H1 (cell line): ENCODE data around the gene IVL. TPM values are rescaled to one million over a fixed set of nuclear protein-coding genes. Genes with fewer than 3 reads are reported as not detected.

Experiments
- CTCF ChIA-PET: fragments of 300-600 bp; sonication (Branson Sonifier 250); formaldehyde crosslinking; loops from one replicate; lab custom pipeline; 2021; ENCODE audit not compliant: partially characterized antibody; lab: Charles Lee
- POLR2A ChIA-PET: fragments of 300-600 bp; sonication (Branson Sonifier 250); formaldehyde crosslinking; loops from one replicate; lab custom pipeline; 2021; ENCODE audit warnings: inconsistent platforms; ENCODE audit not compliant: partially characterized antibody; lab: Charles Lee
- DNase-seq, 2 experiments: peaks; one replicate each; pipeline versions ENCODE4 v3.0.0 to v3.0.0-alpha.2; 2010 to 2022; ENCODE audit warnings: low spot score in 2 of 2, low read depth in 1 of 2, mixed read lengths in 1 of 2
- FAIRE-seq: peaks from 2 replicates; lab custom pipeline; 2011; peaks lifted over from hg19 to GRCh38; lab: Jason Lieb, UNC
- H2AFZ ChIP-seq: 2 replicates; pipeline ENCODE4 v1.8.1; 2012; ENCODE audit warnings: low read length, inconsistent platforms
- H2AK5ac ChIP-seq: 2 replicates; pipeline ENCODE4 v1.6.1; 2013; ENCODE audit warnings: low read depth, low read length
- H2BK120ac ChIP-seq: replicated peaks from 2 replicates; pipeline ENCODE3; 2013; ENCODE audit warnings: low read depth, low read length, inconsistent platforms
- H2BK12ac ChIP-seq: 2 replicates; pipeline ENCODE4 v1.6.1; 2013; ENCODE audit warnings: low read depth, low read length
- H2BK15ac ChIP-seq: 2 replicates; pipeline ENCODE4 v1.6.1; 2013; ENCODE audit warnings: low read length
- H2BK20ac ChIP-seq: 2 replicates; pipeline ENCODE4 v1.6.1; 2013; ENCODE audit warnings: low read length
- H2BK5ac ChIP-seq: 2 replicates; pipeline ENCODE4 v1.6.1; 2013; ENCODE audit warnings: low read depth, low read length
- H3K14ac ChIP-seq: 2 replicates; pipeline ENCODE4 v1.6.1; 2013; ENCODE audit warnings: inconsistent platforms; ENCODE audit not compliant: insufficient read length
- H3K18ac ChIP-seq: 2 replicates; pipeline ENCODE4 v1.6.1; 2013; ENCODE audit warnings: low read length; ENCODE audit errors: extremely low read depth
- H3K23ac ChIP-seq: 2 replicates; pipeline ENCODE4 v1.6.1; 2013; ENCODE audit warnings: inconsistent platforms; ENCODE audit not compliant: insufficient read length
- H3K23me2 ChIP-seq: 2 replicates; pipeline ENCODE4 v1.6.1; 2013; ENCODE audit warnings: low read depth, low read length
- H3K27ac ChIP-seq: 2 replicates; pipeline ENCODE4 v1.6.1; 2011; ENCODE audit warnings: low read depth, low read length, inconsistent platforms
- H3K27me3 ChIP-seq, 4 experiments: replicated peaks in 1 of 4; 1 replicate in 1 of 4; 2 replicates in 3 of 4; pipeline versions ENCODE4 v1.6.1 to v1.8.1; 2011 to 2013; ENCODE audit warnings: low read length in 3 of 4, mild to moderate bottlenecking in 3 of 4, inconsistent platforms in 2 of 4, mixed read lengths in 2 of 4, moderate library complexity in 1 of 4; ENCODE audit not compliant: control insufficient read depth in 3 of 4, insufficient read depth in 3 of 4; ENCODE audit errors: extremely low read depth in 1 of 4
- H3K36me3 ChIP-seq, 4 experiments: 2 replicates each; pipeline versions ENCODE4 v1.6.1 to v1.8.1; 2011 to 2013; ENCODE audit warnings: mild to moderate bottlenecking in 4 of 4, low read length in 3 of 4, moderate library complexity in 2 of 4, control low read depth in 1 of 4, inconsistent platforms in 1 of 4; ENCODE audit not compliant: insufficient read depth in 4 of 4, control insufficient read depth in 2 of 4
- H3K4ac ChIP-seq: replicated peaks from 2 replicates; pipeline ENCODE3; 2013; ENCODE audit warnings: low read length, low read depth, mixed read lengths, inconsistent platforms; ENCODE audit not compliant: insufficient read length
- H3K4me1 ChIP-seq, 4 experiments: replicated peaks in 1 of 4; 1 replicate in 1 of 4; 2 replicates in 3 of 4; pipeline versions ENCODE4 v1.6.1 to v1.8.1; 2011 to 2013; ENCODE audit warnings: low read length in 3 of 4, inconsistent platforms in 2 of 4, mixed read lengths in 1 of 4; ENCODE audit not compliant: insufficient read depth in 4 of 4, control insufficient read depth in 3 of 4
- H3K4me2 ChIP-seq, 2 experiments: 2 replicates each; pipeline versions ENCODE4 v1.6.1 to v1.8.1; 2011 to 2013; ENCODE audit warnings: low read depth in 2 of 2, low read length in 2 of 2, control low read depth in 1 of 2, inconsistent platforms in 1 of 2, mild to moderate bottlenecking in 1 of 2; ENCODE audit not compliant: insufficient read depth in 1 of 2
- H3K4me3 ChIP-seq, 4 experiments: fragments of 200-600, 300-600 bp in 1 of 4; sonication (generic), shearing (Covaris generic), sonication (Bioruptor Twin) in 1 of 4; 2 replicates each; pipeline versions ENCODE4 v1.5.1 to v1.8.1; 2011 to 2016; ENCODE audit warnings: low read length in 4 of 4, low read depth in 3 of 4, control low read depth in 2 of 4, inconsistent platforms in 2 of 4, mild to moderate bottlenecking in 2 of 4, mixed read lengths in 1 of 4, moderate library complexity in 1 of 4; ENCODE audit not compliant: insufficient read depth in 2 of 4; ENCODE audit errors: extremely low read depth in 1 of 4
- H3K56ac ChIP-seq: replicated peaks from 2 replicates; pipeline ENCODE3; 2013; ENCODE audit warnings: low read depth, mild to moderate bottlenecking, mixed read lengths, low read length, inconsistent platforms; ENCODE audit not compliant: insufficient read length
- H3K79me1 ChIP-seq: 2 replicates; pipeline ENCODE4 v1.6.1; 2013; ENCODE audit warnings: low read depth, low read length, control low read depth
- H3K79me2 ChIP-seq, 2 experiments: 2 replicates each; pipeline versions ENCODE4 v1.6.1 to v1.8.1; 2012 to 2013; ENCODE audit warnings: low read length in 2 of 2, mild to moderate bottlenecking in 2 of 2, inconsistent platforms in 1 of 2; ENCODE audit not compliant: insufficient read depth in 2 of 2, control insufficient read depth in 1 of 2
- H3K9ac ChIP-seq, 4 experiments: replicated peaks in 1 of 4; 1 replicate in 1 of 4; 2 replicates in 3 of 4; pipeline versions ENCODE4 v1.6.1 to v1.8.1; 2011 to 2013; ENCODE audit warnings: low read depth in 3 of 4, low read length in 3 of 4, control low read depth in 2 of 4, mild to moderate bottlenecking in 2 of 4, moderate library complexity in 2 of 4, inconsistent platforms in 1 of 4; ENCODE audit errors: extremely low read depth in 1 of 4
- H3K9me3 ChIP-seq, 2 experiments: 2 replicates each; pipeline versions ENCODE4 v1.6.1 to v1.8.1; 2012 to 2013; ENCODE audit warnings: mild to moderate bottlenecking in 2 of 2, moderate library complexity in 2 of 2, control low read depth in 1 of 2, inconsistent platforms in 1 of 2, low read depth in 1 of 2, low read length in 1 of 2, mixed read lengths in 1 of 2; ENCODE audit not compliant: insufficient read depth in 2 of 2
- H4K20me1 ChIP-seq, 2 experiments: replicated peaks in 1 of 2; 2 replicates each; pipeline versions ENCODE3 to v1.8.1; 2011 to 2013; ENCODE audit warnings: inconsistent platforms in 2 of 2, low read length in 2 of 2, mild to moderate bottlenecking in 1 of 2; ENCODE audit not compliant: insufficient read depth in 2 of 2, control insufficient read depth in 1 of 2
- H4K5ac ChIP-seq: 2 replicates; pipeline ENCODE4 v1.6.1; 2013; ENCODE audit warnings: low read length, low read depth, mixed read lengths, inconsistent platforms; ENCODE audit not compliant: insufficient read length
- H4K8ac ChIP-seq: 2 replicates; pipeline ENCODE4 v1.8.0; 2013; ENCODE audit warnings: mild to moderate bottlenecking, moderate library complexity, low read length, inconsistent platforms; ENCODE audit not compliant: insufficient read depth; ENCODE audit errors: extremely low read depth
- H4K91ac ChIP-seq: replicated peaks from 2 replicates; pipeline ENCODE3; 2013; ENCODE audit warnings: low read length, mixed read lengths, inconsistent platforms; ENCODE audit not compliant: insufficient read length
- BRCA1 ChIP-seq: IDR thresholded peaks from 2 replicates; pipeline ENCODE4 v1.6.1; 2012; ENCODE audit warnings: low read depth, low read length, improper control_type of control experiment
- CBX5 ChIP-seq: fragments of 300-800, 300-1000 bp; sonication (generic); IDR thresholded peaks from 2 replicates; pipeline ENCODE4 v1.7.1; 2016; ENCODE audit warnings: antibody characterized with exemption, low read length, low read depth
- CTBP2 ChIP-seq: IDR thresholded peaks from 2 replicates; pipeline ENCODE4 v1.7.0; 2011; ENCODE audit warnings: borderline replicate concordance, mild to moderate bottlenecking, moderate library complexity, mixed read lengths, low read length; ENCODE audit not compliant: insufficient read depth, insufficient read length
- E2F6 ChIP-seq: IDR thresholded peaks from 2 replicates; pipeline ENCODE4 v1.6.1; 2012; ENCODE audit warnings: inconsistent platforms
- FOSL1 ChIP-seq: IDR thresholded peaks from 2 replicates; pipeline ENCODE4 v1.6.1; 2011; ENCODE audit warnings: mild to moderate bottlenecking, low read depth, low read length, moderate library complexity; ENCODE audit not compliant: insufficient read depth
- GABPA ChIP-seq: IDR thresholded peaks from 2 replicates; pipeline ENCODE4 v1.6.1; 2011; ENCODE audit warnings: mild to moderate bottlenecking, low read length, moderate library complexity, borderline replicate concordance; ENCODE audit not compliant: insufficient read depth
- JUN ChIP-seq: IDR thresholded peaks from 2 replicates; pipeline ENCODE4 v1.6.1; 2011; ENCODE audit warnings: low read depth, mild to moderate bottlenecking, improper control_type of control experiment, low read length
- NRF1 ChIP-seq: IDR thresholded peaks from 2 replicates; pipeline ENCODE4 v1.6.1; 2011; ENCODE audit warnings: mild to moderate bottlenecking, low read depth, low read length, improper control_type of control experiment
- RNF2 ChIP-seq: fragments of 200-900, 300-1000 bp; sonication (generic); IDR thresholded peaks from 2 replicates; pipeline ENCODE4 v1.7.1; 2016; ENCODE audit warnings: borderline replicate concordance, low read depth, mild to moderate bottlenecking, antibody characterized with exemption, low read length; ENCODE audit not compliant: poor library complexity, severe bottlenecking; ENCODE audit errors: missing control alignments
- SIN3A ChIP-seq, 2 experiments: IDR thresholded peaks in 1 of 2; conservative IDR thresholded peaks in 1 of 2; 2 replicates each; pipeline ENCODE4 v1.6.1; 2011 to 2012; ENCODE audit warnings: low read length in 2 of 2, improper control_type of control experiment in 1 of 2, low read depth in 1 of 2, mild to moderate bottlenecking in 1 of 2
- TAF7 ChIP-seq: optimal IDR thresholded peaks from 2 replicates; pipeline ENCODE3; 2011; ENCODE audit warnings: low read depth, mild to moderate bottlenecking, inconsistent platforms, low read length, moderate library complexity, borderline replicate concordance
- WGBS, 2 experiments: shearing (Covaris generic) in 1 of 2; methylation state at CpG; one replicate each; pipeline versions ENCODE4 v1.1.6 to v1.1.7; 2013 to 2015; ENCODE audit warnings: low lambda C conversion rate in 2 of 2, mixed read lengths in 2 of 2, inconsistent platforms in 1 of 2, low coverage in 1 of 2, missing lambda C conversion rate in 1 of 2; ENCODE audit not compliant: insufficient replicate concordance in 2 of 2, insufficient coverage in 1 of 2, insufficient read length in 1 of 2; ENCODE audit errors: extremely low coverage in 1 of 2, missing lambda C conversion rate in 1 of 2; 5-methylcytosine and 5-hydroxymethylcytosine counted together
- polyA plus RNA-seq, 7 experiments: library from polyadenylated mRNA; depleted of rRNA in 3 of 7; stranded (reverse) in 5 of 7; unstranded in 2 of 7; fragments of >200 nt in 5 of 7; fragments of 200-250 nt in 2 of 7; gene quantifications; 1 replicate in 5 of 7; 2 replicates in 1 of 7; 4 replicates in 1 of 7; pipeline versions ENCODE4 v1.2.1 to v1.2.3, GENCODE V29; 2011 to 2013; ENCODE audit warnings: missing spikeins in 2 of 7, mixed read lengths in 2 of 7
- total RNA-seq: library from RNA; stranded (reverse); fragmentation: NEBNext Ultra II Directional; extraction: Animal tissue kit (Norgen Biotek cat#: 25700); gene quantifications from 2 replicates; pipeline ENCODE4 v1.2.1, GENCODE V29; 2021
- TF ChIP-seq, protein P1 (sequence below): IDR thresholded peaks from 2 replicates; pipeline ENCODE4 v1.6.1; 2011; ENCODE audit warnings: low read depth, mild to moderate bottlenecking, low read length; ENCODE audit not compliant: insufficient read depth

IVL gene
- total and polyA plus RNA-seq, 2 of the 8 experiments (the other 6 are each of a cell fraction or from before 2014, with no cell fraction given), result not detected

GRCh38 chr1:152912900-152913299, 4.6 kb downstream of the IVL start:
- ChIA-PET POLR2A (no interaction called here), CTCF (interaction anchor here (0.6 kb wide), 1 partner anchor 24 kb away, joined by 3 read pairs; no protein-coding TSS in a partner anchor)
- Histone ChIP-seq H2BK15ac (no peak overlapping the region), H4K20me1 (no peaks in the 10 kb centered on the region), H3K9ac (no peak overlapping the region), H2AK5ac (no peak overlapping the region), H3K4me1 (no peaks in the 10 kb centered on the region), H2BK5ac (no peak overlapping the region), H3K36me3 (no peaks in the 10 kb centered on the region), H3K9me3 (peaks cover 4 to 22% of the 10 kb centered on the region in 2 experiments; a peak in 2 of 4 replicates), H2BK12ac (no peak overlapping the region), H3K27me3 (no peaks in the 10 kb centered on the region), H4K8ac (no peak overlapping the region), H2BK20ac (no peak overlapping the region), H3K4ac (no peak overlapping the region), H3K27ac (no peak overlapping the region), H3K14ac (no peak overlapping the region), H2AFZ (no peak overlapping the region), H3K56ac (no peak overlapping the region), H3K4me2 (no peak overlapping the region), H3K18ac (no peak overlapping the region), H4K91ac (no peak overlapping the region), H3K79me2 (no peaks in the 10 kb centered on the region), H2BK120ac (no peak overlapping the region), H3K4me3 (no peak overlapping the region), H4K5ac (no peak overlapping the region), H3K23me2 (no peaks in the 10 kb centered on the region), H3K79me1 (no peaks in the 10 kb centered on the region), H3K23ac (no peak overlapping the region)
- no peak for FAIRE-seq
- DNase-seq, result no peak
- WGBS, 2 experiments, result 83% methylated on average over 5 of the region's 5 CpGs; no CpG with 5 or more reads in 1 of the 2 experiments
- no peak for TF ChIP-seq FOSL1
- TF ChIP-seq JUN, result no peak
- no peak for TF ChIP-seq SIN3A (conservative IDR thresholded peaks at IDR 0.05 in 1 of 2, IDR thresholded peaks at IDR 0.05 in 1 of 2; ENCODE audit: low read depth in 1 of 2, low read length in 2 of 2)
- no peak for TF ChIP-seq CBX5
- no peak for TF ChIP-seq E2F6
- no peak for TF ChIP-seq GABPA
- TF ChIP-seq, protein P1, sequence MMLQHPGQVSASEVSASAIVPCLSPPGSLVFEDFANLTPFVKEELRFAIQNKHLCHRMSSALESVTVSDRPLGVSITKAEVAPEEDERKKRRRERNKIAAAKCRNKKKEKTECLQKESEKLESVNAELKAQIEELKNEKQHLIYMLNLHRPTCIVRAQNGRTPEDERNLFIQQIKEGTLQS, result no peak
- TF ChIP-seq BRCA1, result no peak
- no peak for TF ChIP-seq RNF2
- TF ChIP-seq CTBP2, result no peak
- TF ChIP-seq NRF1, result no peak
- no peak for TF ChIP-seq TAF7
